Stimulated activated CD8-positive, alpha-beta memory T cell treated with anti-CD3 and anti-CD28 coated beads, Interleukin-4, amount 100 ng/mL, for 1 hour (primary cell): ENCODE measurements around the gene ZNF837.
"Not testable (repeated sequence)": the region's sequence is repeated elsewhere in the genome, so short reads cannot be mapped to it uniquely, and the experiment has no call there.

Experiments
- DNase-seq, 2 donors: peaks; one replicate each; pipeline ENCODE4 v3.0.0-alpha.2; 2020; ENCODE audit warnings: low read depth in 2 of 2, low spot score in 1 of 2

ZNF837 gene

DNA sequence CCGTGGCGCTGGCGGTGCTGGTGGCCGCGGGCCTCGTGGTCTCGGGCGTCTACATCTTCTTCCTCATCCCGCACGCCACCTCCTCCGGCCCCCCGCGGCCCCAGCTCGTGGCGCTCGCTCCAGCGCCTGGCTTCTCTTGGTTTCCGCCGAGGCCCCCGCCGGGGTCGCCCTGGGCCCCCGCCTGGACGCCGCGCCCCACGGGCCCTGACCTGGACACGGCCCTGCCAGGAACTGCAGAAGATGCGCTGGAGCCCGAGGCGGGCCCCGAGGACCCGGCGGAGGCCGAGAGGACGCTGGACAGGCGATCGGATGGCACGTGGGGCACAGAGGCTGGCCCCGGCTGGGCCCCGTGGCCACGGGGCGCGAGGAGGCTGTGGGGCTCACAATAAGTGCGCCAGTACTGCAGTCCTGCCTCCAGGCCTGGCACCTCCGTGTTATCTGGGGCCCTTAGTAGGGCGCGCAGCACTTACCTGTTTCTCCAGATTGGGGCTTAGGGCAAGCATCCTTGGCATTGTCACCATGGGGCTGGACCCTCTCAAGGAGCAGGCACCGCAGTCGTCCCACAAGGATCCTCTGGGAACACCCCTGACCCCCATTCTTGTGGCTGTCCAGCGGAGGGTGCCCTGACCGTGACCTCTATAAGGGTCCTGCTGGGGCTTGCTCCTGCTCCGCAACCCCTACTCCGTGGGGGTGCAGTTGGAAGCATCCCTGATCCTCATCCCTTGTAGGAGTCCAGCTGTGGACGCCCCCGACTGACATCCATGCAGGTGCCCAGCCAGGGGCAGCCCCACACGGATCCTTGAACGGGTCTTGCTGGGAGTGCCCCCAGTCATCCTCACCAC is 16.1 kb upstream of the ZNF837 start:
- DNase-seq: no peak

DNA sequence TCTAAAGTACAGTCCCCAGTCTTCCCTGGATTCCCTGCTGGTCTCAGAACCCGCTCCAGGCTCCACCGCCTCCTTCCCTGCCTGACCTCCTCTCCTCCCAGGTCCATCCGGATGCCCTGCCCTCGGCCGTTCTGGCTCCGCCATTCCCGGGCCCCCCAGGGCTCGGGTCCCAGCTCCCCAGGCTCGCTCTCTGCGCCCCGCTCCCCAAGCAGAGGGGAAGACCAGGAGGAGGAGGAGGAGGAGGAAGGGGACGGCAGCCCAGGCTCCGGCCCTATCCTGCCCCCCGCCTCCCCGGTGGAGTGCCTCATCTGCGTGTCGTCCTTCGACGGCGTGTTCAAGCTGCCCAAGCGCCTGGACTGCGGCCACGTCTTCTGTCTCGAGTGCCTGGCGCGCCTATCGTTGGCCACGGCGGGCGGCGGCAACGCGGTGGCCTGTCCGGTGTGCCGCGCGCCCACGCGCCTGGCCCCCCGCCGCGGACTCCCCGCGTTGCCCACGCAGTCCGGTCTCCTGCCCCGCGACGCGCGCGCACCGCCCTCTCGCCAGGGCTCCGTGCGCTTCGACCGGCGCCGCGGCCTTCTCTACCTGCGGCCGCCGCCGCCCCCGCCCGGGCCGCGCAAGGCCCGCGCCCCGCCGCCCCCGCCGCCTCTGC is 15.3 kb upstream of the ZNF837 start:
- DNase-seq: no peak

DNA sequence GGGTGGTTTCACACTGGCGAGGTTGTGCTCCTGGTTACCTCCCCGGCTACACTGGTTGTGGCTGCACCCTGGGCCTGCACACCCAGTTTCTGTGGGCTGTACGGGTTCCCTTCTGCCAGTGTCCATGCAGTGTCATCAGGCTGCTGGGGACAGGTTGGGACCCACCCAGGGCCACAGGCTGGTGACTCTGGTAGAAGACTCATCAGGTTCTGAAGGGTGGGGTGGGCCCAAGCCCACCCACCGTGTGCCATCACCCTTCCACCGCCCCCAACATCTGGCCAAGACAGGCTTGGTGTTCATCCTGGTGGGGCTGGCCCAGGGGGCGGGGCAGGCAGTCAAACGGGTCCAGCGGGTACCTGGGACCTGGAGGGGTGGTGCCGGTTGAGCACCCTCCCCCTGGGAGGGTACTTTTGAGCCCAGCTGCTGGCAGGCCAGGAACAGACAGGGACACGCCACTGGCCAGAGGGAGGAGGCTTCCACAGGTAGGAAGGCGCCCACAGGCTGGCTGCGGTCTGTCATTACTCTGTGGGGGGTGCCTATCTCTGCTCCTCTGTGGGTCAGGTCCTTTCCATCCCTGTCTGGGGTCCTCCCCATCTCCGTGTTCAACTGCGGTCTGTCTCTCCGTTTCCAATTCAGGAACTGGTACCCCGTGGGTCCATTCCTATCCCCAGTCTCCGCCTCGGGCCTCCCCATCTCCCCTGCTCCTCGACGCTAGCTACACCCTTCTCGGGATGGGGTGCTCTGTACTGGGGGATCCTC is 14.6 kb upstream of the ZNF837 start, which contains the start of gene RNF225:
Gene RNF225, plus strand, starts transcription at position 437 of the 759 bp plus-strand sequence. CDS start 434 bp downstream, outside the sequence.
- DNase-seq: no peak

DNA sequence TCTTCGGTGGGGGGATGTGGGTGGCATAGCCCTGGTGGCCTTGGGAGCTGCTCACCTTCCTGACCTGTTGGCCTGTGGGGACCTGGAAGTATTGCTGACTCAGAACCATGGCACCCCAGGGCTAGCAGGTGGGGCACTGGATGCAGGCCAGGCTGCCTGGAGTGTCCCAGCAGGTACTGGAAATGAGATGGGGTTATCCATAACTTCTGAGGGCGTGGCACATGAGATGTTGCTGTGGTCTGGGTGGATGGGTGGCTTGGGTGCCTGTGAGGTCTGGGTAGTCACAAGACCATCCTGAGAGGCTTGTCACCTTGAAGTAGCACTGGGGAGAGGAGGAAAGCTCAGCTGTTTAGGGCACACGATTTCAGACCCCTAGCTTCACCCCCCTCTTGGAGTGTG is 14.0 kb upstream of the ZNF837 start:
- DNase-seq: no peak

DNA sequence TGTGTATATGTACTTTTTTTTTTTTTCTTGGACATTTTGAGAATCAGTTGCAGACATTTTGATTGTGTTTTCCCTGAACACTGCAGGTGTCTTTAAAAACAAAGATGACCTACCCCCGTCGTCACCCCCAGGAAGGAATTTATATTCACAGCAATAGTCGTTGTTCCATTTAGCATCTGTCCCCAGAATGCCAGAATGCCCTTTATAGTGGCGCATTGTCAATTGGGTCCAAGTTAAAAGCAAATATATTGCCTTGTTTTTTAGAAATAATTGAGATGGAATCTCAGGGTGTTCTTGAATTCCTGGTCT is 12.8 kb upstream of the ZNF837 start:
- no peak for DNase-seq

DNA sequence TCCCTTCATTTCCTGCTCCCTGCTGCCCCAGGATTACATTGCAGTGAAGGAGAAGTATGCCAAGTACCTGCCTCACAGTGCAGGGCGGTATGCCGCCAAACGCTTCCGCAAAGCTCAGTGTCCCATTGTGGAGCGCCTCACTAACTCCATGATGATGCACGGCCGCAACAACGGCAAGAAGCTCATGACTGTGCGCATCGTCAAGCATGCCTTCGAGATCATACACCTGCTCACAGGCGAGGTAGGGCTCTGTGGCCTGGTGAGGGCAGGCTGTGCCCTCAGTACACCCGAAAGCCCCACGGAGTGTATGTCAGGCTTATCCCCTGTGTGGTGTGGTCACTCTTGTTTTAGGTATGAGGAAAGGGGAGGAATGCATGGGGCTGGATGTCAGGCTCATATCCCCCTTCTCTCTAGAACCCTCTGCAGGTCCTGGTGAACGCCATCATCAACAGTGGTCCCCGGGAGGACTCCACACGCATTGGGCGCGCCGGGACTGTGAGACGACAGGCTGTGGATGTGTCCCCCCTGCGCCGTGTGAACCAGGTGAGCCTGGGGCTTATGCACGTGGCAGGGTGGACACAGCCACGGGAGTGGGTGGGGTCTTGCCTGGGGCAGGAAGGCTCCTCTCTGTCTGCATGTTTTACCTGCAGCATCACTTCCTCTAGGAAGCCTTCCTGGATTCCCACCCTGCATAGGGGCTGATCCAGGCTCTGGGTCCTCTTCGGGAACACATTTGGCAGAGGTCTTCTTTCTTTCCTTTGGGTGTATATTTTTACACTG is 12.3 kb upstream of the ZNF837 start:
- DNase-seq: no peak

DNA sequence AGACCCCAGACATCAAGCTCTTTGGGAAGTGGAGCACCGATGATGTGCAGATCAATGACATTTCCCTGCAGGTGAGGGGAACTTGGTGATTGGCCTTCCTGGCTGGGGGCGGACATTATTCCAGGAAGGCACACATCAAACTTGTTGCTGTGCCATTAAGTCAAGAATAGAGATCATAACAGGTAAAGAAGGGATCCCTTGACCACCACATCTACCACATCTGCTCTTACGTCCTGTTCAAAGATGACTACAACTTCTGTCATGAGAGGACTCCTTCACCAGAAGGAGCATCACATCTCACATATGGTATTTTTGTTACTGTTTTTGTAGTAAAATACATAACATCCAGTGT is 7.3 kb upstream of the ZNF837 start:
- no peak for DNase-seq

DNA sequence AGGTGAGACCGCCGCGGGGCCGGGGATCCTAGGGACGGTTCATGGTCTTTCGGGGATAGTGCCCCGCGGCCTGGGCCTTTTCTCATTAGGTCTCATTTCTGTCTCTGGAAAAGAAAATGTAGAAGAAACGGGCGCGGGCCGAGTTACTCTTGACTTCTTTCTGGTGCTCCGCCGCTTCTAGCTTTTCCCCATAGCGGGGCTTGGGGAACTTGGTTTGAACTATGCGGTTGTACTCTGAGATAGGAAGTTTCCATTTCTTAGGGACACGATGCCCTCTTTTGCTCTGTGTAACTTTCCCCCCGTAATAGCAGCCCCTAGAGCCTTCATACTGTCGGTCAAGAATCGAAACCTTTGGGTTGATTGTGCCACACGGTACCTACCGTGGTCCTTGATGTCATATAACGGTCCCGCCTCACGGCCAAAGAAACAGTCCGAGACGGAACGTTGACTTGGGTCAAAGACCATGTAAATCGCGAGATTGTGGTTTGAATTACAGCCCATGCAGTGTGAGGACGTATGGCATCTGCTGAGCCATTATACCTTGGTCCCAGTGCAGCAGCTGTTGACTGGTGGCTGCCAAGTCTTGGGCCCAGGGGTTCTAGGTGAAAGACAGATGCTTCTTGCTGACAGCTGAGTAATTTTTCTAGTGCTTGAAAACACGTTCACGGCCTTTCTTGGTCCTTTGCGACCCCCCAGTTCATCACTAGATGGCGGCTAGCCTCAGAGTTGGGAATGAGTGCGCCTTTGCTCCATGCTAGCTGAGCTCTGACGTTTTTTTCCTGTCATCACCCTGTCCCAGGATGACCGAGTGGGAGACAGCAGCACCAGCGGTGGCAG is 6.7 kb upstream of the ZNF837 start:
- no peak for DNase-seq

DNA sequence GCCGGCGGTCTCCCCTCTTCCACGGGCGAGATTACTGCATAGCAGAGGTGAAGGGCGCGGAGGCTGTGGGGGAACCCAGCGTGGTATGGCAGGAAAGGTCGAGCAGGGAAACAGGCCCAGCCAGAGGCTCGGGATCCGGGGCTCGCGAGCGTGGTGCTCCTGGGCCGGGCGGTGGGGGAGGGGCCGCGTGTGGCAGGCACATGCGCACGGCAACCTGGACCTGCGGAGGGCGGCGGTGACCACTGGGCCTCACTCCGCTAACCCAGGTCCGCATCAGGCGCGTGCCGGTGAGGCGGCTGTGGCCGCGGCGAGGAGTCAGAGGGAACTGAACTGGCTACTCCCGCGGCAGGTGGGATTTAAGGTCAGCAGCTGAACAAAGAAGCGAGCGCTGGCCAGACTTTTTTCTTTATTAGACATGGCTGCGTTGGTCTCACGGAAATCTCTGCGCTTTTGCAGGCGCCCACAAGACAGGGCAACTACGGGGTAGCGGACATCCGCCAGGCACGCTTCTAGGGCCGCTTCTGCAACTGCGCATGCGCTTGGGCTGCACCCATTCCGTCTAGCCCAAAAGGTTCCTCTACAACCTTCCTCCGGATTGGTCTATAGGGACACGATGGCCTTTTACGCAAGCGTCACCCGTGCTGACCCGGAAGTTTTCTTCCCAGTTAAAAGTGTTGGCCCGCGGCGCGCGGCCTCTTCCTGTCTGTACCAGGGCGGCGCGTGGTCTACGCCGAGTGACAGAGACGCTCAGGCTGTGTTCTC is 5.9 kb upstream of the ZNF837 start, which contains the start of gene RPS5:
Gene RPS5, plus strand, starts transcription at position 694 of the 762 bp plus-strand sequence. CDS start 869 bp downstream, outside the sequence.
- peak; percentile 78 to 92 for DNase-seq

DNA sequence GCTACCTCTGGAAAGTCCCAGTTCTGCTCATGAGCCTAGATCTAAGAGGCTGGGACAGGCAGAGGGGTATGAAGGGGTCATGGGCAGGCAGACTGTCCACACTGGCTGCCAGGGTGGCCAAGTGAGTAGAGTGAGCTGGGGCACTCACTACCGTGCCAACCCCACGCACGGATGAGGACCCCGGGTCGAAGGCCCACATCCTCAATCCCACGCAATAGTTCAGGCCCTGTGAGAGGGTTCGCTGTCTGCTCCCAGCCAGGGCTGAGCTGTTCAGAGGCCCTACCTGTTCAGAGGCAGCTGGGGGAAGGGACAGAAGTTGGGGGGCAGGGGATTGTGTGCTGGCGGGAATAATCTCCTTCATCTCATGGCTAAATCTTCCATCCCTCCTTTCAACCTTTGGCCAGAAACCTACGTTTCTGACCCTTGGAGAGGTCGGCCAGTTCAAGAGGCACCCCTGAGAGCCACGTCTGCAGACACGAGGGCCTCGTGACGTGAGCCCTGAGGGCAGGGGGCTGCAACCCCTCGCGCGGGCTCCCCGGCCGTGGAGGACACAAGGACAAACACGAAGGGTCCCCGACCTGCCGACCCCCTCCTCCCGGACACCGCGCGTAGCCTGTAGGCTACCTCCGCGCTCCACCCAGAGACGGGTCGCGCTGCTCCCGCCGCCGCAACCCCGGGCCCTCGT is 5.2 kb upstream of the ZNF837 start:
- no peak for DNase-seq

DNA sequence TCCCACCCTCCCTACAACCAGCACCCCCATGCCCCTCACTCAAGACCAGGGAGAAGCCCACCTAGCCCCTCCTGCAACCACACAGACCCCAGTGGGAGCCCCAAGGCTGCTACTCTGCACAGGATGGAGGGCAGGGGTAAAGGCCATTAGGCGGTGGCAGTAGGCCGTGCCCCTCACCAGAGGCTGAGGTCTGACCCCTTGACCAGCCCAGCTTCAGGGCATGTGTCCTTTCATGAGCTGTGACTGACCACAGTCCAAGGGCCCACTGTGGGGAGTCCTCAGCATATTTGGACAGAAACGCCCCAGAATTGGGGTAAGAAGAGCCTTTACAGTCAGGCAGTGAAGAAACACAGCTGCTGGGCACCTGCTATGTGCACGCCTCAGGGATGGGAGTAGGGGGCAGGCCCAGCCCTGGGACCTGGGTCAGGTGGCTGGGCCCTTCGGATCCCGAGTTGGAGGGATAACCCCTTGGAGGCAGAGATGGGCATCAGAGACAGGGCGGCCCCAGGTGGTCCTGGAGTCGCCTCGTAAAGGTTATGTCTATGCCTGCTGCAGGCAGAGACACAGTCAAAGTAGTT is 4.6 kb upstream of the ZNF837 start:
- no peak for DNase-seq

DNA sequence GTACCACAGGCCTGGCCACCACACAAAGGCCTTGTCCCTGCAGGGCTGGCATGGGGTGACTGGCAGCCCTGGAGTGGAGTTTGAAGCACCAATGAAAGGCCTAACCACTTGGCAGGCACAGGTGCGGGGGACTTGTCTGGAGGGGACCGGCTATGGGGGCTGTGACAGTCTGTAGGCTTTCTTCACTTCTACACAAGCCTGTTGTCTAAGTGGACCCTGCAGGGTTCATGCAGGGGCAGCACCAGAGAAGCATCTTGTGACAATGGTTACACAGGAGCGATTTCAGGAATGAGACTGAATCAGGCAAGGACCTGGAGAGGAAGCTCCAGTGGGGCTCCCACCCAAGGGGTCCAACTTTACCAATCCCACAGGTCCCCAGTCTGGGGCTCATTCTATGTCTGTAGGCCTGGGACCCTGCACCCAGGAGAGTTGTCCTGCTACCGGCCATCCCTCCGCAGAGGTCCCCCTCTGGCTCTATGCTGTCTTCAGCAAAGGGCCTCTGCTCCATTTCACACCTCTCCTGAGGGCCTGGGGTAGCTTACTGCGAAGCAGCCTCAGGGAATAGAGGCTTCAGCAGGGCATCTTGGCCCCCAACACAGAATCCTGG is 2.3 kb upstream of the ZNF837 start:
- DNase-seq: no peak

DNA sequence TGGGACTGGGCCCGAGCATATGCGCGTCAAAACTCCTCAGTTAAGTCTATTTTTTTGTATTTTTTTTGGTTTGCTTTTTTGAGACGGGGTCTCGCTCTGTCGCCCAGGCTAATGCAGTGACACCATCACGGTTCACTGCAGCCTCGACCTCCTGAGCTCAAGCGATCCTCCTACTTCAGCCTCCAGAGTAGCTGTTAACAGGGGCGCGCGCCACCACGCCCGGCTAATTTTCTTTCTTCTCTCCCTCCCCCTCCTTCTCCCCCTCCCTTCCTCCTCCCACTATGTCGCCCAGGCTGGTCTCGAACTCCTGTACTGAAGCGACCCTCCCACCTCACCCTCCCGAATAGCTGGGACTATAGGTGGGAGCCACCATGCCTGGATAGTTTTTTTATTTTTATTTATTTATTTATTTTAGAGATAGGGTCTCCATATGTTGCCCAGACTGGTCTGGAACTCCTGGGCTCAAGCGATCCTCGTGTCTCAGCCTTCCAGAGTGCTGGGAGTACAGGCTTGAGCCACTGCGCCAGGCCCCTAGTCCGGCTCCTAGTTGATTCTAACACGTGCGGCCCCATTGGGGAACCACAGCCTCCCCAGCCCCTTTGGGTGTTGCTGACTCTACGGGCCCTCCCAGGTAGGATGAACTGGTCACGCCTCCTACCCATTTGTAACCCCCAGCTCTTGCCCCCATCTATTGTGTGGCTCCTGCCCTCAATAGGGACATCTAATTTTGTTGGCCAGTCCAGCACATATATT is 806 bp upstream of the ZNF837 start:
- no peak for DNase-seq

DNA sequence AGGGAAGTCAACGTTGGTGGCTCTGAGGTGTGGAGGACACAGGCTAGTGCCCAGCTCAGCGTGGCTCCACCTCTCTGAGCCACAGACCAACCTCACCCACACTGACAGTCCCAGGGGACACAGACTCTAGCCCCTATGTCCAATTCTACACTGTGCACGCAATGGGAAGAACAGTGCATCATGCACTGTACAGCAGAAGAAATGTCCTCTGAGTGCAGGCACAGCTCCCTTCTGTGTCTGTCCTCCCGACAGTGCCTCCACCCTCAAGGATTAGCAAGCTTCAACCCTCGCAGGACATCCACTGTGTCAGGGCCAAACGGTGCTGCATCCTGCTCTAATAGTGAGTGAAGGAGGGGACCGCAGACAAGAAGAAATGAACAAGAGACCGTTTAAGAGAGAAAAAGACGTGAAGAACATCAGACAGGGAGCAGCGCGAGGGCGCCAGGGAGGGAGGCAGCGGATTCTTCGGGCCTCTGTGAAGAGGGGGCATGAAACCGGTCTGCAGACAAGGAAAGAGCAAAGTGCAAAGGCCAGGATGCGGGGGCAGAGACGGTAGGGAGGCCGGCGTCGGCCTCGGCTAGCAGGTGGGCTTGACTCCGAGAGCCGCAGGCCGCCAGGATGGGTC is 681 bp downstream of the ZNF837 start:
- no peak for DNase-seq

DNA sequence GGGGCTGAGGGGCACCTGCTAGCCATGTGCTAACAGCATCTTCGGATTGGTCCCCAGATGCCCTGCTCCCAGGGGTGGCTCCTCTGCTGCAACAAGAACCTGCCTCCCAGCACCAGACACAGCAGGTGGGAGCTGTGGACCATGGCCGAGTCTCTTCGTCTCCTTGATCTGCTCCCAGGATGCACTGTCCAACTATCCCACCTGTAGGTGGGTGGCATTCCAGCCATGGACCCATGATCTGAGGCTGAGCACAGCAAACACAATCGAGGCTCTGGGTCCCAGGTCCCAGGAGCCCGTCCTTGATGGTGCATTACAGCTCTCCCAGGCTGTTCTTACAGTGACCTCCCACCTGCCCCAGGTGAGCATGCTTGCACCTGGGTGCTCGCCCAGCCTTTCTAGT is 1.6 kb downstream of the ZNF837 start:
- no peak for DNase-seq

DNA sequence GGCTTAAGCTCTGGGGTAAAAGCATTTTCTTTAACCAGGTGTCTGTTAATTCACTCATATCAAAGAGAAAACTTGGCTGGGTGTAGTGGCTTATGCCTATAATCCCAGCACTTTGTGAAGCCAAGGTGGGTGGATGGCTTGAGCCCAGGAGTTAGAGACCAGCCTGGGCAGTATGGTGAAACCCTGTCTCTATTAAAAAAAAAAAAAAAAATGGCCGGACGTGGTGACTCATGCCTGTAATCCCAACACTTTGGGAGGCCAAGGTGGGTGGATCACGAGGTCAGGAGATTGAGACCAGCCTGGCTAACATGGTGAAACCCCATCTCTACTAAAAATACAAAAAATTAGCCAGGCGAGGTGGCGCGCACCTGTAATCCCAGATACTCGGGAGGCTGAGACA is 4.1 kb downstream of the ZNF837 start:
- not testable (repeated sequence) for DNase-seq

DNA sequence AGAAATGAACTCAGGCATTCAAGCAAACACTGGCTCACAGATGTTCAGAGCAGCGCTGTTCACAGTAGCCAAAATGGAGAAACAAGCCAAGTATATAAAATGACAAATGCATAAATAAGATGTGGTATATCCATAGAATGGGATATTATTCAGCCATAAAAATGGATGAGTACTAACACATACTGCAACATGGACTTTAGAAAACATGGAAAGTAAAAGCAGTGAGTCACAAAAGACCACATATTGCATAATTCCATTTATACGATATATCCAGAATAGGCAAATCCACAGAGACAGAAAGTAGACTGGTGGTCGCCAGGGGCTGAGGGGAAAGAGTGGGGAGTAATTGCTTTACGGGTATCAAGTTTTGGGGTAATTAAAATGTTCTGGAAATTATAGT is 6.6 kb downstream of the ZNF837 start:
- no peak for DNase-seq
